SH-SY5Y (cell line): ENCODE measurements around the gene CCDC61.

Experiments used
- GATA2 ChIP-seq: IDR thresholded peaks from 2 replicates; pipeline ENCODE4 v1.6.1; 2011; ENCODE audit warnings: mild to moderate bottlenecking, low read depth, low read length
- GATA3 ChIP-seq: IDR thresholded peaks from 2 replicates; pipeline ENCODE4 v1.6.1; 2011; ENCODE audit warnings: low read depth, mild to moderate bottlenecking, low read length, moderate library complexity

- no peak for TF ChIP-seq GATA2
- no peak for TF ChIP-seq GATA3
These were observed 70.3 kb downstream of the CCDC61 start for GRCh38 chr19:46065486-46066071.
